SKM-1 treated with dmso at 0.1 percent for 144 hours (cell line): ENCODE results near the gene GOLPH3.
A peak's percentile ranks its signal among the peaks of the same experiment; 100 is the strongest.
"Not testable (repeated sequence)": the region's sequence is repeated elsewhere in the genome, so short reads cannot be mapped to it uniquely, and the experiment has no call there.

Source experiments
- DNase-seq: peaks from one replicate; lab custom pipeline; 2025; ENCODE audit not compliant: unreplicated experiment; lab: John Stamatoyannopoulos, UW

GOLPH3 gene

GRCh38 chr5:32174011-32174870 lies at the start of gene GOLPH3:
GOLPH3 (minus strand) TSS chr5:32174319; CDS start chr5:32174034, 285 bp downstream.
- DNase-seq = peak; percentile 86

GRCh38 chr5:32222723-32223470 lies 48.8 kb upstream of the GOLPH3 start:
- DNase-seq = no peak

- peak; percentile 10 for DNase-seq
These were observed 43.8 kb upstream of the GOLPH3 start for GRCh38 chr5:32217886-32218396.

DNA sequence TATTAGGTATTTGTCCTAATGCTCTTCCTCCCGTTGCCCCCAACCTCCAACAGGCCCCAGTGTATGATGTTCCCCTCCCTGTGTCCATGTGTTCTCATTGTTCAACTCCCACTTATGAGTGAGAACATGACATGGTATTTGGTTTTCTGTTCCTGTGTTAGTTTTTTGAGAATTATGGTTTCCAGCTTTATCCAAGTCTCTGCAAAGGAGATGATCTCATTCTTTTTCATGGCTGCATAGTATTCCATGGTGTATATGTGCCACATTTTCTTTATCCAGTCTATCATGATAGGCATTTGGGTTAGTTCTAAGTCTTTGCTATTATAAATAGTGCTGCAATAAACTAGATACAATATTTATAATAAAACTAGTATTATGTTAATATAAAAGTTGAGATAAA lies 40.2 kb upstream of the GOLPH3 start:
- not testable (repeated sequence) for DNase-seq

GRCh38 chr5:32210151-32210550 lies 36.0 kb upstream of the GOLPH3 start:
- no peak for DNase-seq

- not testable (repeated sequence) for DNase-seq
These were observed 34.7 kb upstream of the GOLPH3 start for GRCh38 chr5:32208837-32209236.

DNA sequence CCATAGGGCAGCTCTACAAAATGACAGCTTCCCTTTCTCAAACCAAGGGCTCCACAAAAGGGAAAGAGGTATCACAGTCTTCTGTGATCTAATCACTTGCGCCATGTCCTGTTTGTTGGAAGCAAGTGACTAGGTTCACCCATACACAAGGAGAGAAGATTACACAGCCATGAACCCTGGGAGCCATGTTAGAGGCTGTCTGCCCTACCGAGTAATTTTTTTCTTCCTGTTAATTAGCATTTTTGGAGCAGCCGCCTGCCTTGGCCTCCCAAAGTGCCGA lies 33.2 kb upstream of the GOLPH3 start:
- DNase-seq = peak; percentile 42

GRCh38 chr5:32206509-32207354 lies 32.6 kb upstream of the GOLPH3 start:
- DNase-seq = no peak

DNA sequence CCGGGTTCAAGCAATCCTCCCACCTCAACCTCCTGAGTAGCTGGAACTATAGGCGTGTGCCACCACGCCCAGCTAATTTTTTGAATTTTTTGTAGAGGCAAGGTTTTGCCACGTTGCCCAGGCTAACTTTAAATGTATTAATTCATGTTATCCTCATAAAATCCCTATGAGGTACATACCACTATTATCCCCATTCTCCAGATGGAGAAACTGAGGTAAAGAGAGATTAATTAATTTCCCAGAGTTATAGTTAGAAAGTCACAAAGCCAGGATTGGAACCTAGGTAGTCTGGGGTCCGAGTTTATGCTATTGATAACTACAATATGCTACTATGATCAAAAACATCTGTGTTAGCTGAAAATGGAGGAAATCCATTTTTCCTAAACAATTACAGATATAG lies 31.9 kb upstream of the GOLPH3 start:
- DNase-seq = no peak

DNA sequence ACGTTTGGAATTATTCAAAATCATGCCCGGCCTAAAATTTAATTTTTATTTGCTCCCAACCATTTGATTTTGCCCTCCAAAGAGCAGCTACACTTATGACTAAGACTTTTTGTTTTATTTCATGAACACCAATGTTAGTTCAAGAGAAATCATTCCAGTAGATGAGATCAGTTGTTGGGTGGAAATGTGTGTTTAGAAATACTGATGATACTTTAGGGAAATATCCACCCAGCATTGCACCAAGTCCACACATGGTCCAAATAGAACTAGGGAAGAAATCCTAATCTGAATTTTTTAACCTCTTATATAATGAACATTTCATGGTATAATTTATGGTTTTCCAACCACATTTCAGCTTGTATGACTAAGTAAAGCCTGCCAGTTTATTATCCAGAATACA lies 28.3 kb upstream of the GOLPH3 start:
- DNase-seq = no peak

DNA sequence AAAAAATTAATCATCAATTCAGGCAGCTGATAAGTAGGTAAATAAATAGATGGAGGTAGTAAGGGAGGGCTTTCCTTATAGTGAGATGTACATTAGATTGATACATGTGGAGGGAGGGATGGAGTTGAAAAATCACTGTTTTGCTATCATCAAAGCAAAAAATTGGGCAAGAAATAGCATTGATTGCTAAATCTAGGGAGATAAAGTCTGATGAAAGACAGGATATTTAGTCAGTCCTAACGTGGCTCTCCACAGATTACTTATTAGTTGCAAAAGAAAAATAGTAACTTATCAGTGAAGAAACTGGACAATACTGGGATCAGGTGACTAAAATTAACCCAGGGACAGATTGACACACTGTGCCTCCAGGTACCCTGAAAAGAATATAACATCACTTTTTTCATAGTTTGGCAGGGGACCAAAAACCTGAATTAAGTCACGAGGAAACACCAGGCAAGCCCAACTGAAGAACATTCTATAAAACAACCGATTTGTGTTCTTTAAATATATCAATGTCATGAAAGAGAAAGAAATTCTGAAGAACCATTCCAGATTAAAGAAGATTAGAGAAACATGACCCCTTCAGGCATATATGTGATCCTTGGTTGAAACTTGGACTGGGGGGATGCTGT lies 27.1 kb upstream of the GOLPH3 start:
- no peak for DNase-seq

DNA sequence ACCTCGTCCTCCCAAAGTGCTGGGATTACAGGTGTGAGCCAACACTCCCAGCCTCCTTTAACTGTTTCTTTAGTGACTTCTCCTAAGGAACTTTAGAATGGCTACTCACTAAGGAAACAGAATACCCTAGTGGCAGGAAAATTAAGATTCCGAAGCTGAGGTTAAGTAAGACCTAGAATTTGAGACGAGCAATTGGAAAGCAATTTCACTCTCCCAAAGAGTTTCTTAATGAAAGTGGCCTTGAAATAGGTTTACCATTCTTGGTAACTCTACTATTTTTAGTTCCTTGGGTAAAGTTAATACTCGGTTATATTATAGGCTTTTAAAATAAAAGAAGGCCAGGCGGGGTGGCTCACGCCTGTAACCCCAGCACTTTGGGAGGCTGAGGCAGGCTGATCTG lies 22.9 kb upstream of the GOLPH3 start:
- DNase-seq = no peak

GRCh38 chr5:32195265-32195664 lies 21.1 kb upstream of the GOLPH3 start:
- DNase-seq = no peak

DNA sequence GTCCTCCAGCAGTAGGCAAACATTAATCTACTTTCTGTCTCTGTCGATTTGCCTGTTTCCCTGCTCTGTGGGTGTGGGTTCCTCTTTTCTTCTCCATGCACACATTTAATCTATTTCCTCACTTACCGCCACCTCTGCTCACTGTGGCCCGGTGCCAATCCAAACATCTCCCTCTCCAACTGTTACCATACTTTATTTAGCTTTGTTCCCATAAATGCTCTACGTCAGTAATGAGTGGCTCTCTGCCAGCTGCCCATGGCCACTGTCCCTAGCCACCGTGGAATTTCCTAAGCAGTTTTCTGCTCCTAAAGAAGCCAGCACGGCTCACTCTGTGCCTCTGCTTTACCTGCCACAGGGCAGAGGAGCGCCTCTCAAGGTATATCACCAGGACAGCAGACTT lies 19.5 kb upstream of the GOLPH3 start:
- DNase-seq = peak; percentile 98

GRCh38 chr5:32190095-32190494 lies 16.0 kb upstream of the GOLPH3 start:
- no peak for DNase-seq

GRCh38 chr5:32187675-32188074 lies 13.6 kb upstream of the GOLPH3 start:
- no peak for DNase-seq

DNA sequence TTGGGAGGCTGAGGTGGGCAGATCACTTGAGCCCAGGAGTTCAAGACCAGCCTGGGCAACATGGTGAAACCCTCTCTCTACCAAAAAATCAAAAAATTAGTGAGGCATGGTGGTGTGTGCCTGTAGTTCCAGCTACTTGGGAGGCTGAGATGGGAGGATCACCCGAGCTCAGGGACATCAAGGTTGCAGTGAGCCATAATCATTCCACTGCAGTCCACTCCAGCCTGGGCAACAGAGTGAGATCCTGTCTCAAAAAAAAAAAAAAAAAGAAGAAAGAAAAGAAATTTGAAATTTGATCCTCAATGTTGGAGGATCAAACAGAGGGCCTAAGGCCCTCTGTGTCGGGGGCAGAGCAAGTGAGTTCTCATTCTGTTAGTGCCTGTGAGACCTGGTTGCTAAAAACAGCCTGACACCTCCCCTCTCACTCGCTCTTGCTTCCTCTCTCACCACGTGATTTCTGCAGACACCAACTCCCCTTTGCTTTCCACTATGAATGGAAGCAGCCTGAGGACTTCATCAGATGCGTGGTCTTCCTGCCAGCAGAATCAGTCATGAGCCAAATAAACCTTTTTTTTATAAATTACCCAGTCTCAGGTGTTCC lies 8.4 kb upstream of the GOLPH3 start:
- peak; percentile 45 for DNase-seq

DNA sequence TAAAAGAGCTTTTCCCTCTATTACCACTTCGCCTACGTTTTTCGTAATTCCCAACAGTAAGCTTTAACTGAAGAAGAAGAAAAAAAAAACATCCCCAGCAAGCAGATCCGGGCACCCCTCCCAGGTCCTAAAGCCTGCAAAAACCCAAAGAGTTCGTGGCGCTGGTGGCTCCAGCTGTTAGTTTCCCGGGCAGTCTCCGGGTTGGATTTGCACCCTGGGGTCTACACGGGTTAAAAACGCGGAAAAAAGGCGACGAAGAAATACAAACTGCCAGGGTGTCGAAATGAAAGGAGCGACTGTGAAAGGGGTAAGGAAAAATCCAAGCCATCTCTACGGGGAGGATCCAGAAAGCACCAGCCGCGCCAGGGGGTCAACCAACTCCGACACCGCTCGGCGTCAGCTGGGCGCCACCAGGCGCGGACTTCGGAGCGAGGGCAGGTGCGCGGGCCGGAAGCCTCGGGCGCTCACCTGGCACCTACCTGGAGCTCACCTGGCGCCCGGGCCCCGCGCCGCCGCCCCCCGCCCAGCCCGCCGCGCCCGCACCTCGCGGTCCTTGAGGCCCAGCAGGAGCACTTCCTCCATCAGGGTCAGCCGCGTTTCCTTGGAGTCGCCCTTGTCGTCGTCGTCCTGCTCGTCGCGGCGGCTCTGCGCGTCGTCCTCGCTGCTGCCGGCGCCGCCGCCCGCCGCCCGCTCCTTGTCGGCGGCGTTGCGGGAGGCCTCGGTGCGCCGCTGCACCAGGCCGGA lies 680 bp downstream of the GOLPH3 start:
- DNase-seq = no peak

GRCh38 chr5:32172923-32173266 lies 1.2 kb downstream of the GOLPH3 start:
- no peak for DNase-seq
